Transverse colon (tissue), 3 donors: ENCODE measurements around the gene MVP.

Experiments used
- CTCF ChIP-seq, 5 experiments: fragments of 200-600 bp in 3 of 5; fragments of 450-650 bp in 2 of 5; sonication (generic) in 3 of 5; IDR thresholded peaks; 1 replicate in 2 of 5; 2 replicates in 3 of 5; pipeline ENCODE4 v1.5.1; 2016 to 2017; ENCODE audit warnings: antibody characterized with exemption in 5 of 5, inconsistent platforms in 3 of 5, mild to moderate bottlenecking in 2 of 5, moderate library complexity in 1 of 5
- POLR2A ChIP-seq: fragments of 450-650 bp; IDR thresholded peaks from one replicate; pipeline ENCODE4 v1.6.1; 2016; ENCODE audit warnings: antibody characterized with exemption, mild to moderate bottlenecking, moderate library complexity

DNA sequence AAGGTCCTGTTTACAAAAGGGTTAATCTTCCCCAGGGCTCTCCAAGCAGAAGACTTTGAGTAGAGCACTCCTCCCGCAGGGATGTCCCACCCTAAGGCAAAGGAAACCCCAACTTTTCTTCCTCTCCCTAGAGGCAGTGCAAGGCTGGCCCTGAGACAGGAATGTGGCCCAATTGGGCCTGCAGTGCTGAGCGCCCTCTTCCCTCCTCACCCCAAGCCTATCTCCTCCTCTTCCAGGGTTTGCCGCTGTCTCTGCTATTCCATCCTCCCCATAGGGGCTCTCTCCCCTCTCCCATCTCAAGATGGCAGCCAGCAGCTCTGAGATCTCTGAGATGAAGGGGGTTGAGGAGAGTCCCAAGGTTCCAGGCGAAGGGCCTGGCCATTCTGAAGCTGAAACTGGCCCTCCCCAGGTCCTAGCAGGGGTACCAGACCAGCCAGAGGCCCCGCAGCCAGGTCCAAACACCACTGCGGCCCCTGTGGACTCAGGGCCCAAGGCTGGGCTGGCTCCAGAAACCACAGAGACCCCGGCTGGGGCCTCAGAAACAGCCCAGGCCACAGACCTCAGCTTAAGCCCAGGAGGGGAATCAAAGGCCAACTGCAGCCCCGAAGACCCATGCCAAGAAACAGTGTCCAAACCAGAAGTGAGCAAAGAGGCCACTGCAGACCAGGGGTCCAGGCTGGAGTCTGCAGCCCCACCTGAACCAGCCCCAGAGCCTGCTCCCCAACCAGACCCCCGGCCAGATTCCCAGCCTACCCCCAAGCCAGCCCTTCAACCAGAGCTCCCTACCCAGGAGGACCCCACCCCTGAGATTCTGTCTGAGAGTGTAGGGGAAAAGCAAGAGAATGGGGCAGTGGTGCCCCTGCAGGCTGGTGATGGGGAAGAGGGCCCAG, 7.3 kb upstream of the MVP start:
- TF ChIP-seq POLR2A (no peak), CTCF (IDR thresholded peaks at IDR 0.05) (no peak)
